ENCODE results near the gene ACOT7.

GRCh38 chr1:6427441-6428390 is 34.1 kb upstream of the ACOT7 start:
- TF ChIP-seq CTCF (conservative IDR thresholded peaks at IDR 0.05; ENCODE audit: low read length), result no peak
- no peak for TF ChIP-seq EZH2phosphoT487 (IDR thresholded peaks at IDR 0.05; ENCODE audit: borderline replicate concordance)

All from Loucy (cell line).